ENCODE results near the gene AGAP3.

AGAP3 gene

GRCh38 chr7:151102991-151103390 is 16.7 kb downstream of the AGAP3 start:
- H3K9me3 ChIP-seq (ENCODE audit: severe bottlenecking), result no peaks in the 10 kb centered on the region
- DNase-seq (ENCODE audit: low spot score), result no peak
- no peaks in the 10 kb centered on the region; the same call in 1 of the 2 replicates for H3K36me3 ChIP-seq (ENCODE audit: low read depth)
- H3K27me3 ChIP-seq (ENCODE audit: insufficient read depth, poor library complexity, severe bottlenecking), result no peaks in the 10 kb centered on the region
- no peak overlapping the region for H3K27ac ChIP-seq (ENCODE audit: poor library complexity, severe bottlenecking)
- H3K4me1 ChIP-seq (ENCODE audit: insufficient read depth, poor library complexity, severe bottlenecking), result no peaks in the 10 kb centered on the region
- no peak for ATAC-seq (ENCODE audit: low read depth)
- H3K4me3 ChIP-seq (ENCODE audit: severe bottlenecking), result no peak overlapping the region
- no peak for TF ChIP-seq CTCF (IDR thresholded peaks at IDR 0.05; ENCODE audit: poor library complexity, severe bottlenecking)

GRCh38 chr7:151103973-151104372 is 17.7 kb downstream of the AGAP3 start:
- no peaks in the 10 kb centered on the region; the same call in 1 of the 2 replicates for H3K36me3 ChIP-seq (ENCODE audit: low read depth)
- no peak for DNase-seq (ENCODE audit: low spot score)
- no peaks in the 10 kb centered on the region for H3K9me3 ChIP-seq (ENCODE audit: severe bottlenecking)
- no peak for TF ChIP-seq CTCF (IDR thresholded peaks at IDR 0.05; ENCODE audit: poor library complexity, severe bottlenecking)
- no peak overlapping the region for H3K4me3 ChIP-seq (ENCODE audit: severe bottlenecking)
- no peaks in the 10 kb centered on the region for H3K27me3 ChIP-seq (ENCODE audit: insufficient read depth, poor library complexity, severe bottlenecking)
- H3K27ac ChIP-seq (ENCODE audit: poor library complexity, severe bottlenecking), result no peak overlapping the region
- no peaks in the 10 kb centered on the region for H3K4me1 ChIP-seq (ENCODE audit: insufficient read depth, poor library complexity, severe bottlenecking)
- ATAC-seq (ENCODE audit: low read depth), result no peak

DNA sequence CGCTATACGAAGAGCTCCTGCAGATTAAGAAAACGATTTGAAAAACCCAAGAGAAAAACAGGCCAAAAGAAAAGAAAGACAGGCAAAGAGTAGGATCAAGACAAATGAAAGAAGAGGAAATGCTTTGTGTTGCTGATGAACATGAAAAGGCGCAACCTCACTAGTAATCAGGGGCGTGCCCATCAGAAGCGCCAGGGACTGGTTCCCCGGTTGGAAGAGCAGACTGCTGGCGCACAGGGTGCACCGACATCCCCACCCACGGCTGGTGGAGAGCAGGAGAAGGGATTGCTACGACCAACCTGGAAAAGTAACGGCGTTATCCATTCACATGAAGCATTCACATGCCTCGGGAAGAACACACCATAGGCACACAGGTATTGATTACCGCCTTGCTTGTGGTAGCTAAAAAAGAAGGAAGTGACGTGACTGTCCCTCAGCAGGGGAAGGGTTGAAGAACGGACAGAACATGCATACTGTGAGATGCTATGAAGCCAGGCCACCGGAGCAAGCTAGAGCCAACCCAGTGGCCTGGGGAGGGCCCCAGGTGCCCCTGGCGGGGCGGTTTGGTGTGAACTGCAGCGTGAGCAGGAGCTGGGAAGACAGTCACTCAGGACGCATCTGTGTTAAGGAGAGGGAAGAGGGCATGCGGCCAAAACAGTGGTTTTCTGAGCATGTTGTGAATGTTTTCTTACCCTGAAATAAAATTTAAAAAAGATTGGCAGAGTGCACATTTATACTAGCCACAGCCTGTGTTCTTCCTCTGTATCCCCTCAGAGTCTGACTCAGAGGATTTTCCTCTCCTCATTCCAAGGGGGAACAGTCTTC is 18.3 kb downstream of the AGAP3 start:
- no peak overlapping the region for H3K4me3 ChIP-seq (ENCODE audit: severe bottlenecking)
- TF ChIP-seq CTCF (IDR thresholded peaks at IDR 0.05; ENCODE audit: poor library complexity, severe bottlenecking), result no peak
- DNase-seq (ENCODE audit: low spot score), result no peak
- H3K9me3 ChIP-seq (ENCODE audit: severe bottlenecking), result no peaks in the 10 kb centered on the region
- no peaks in the 10 kb centered on the region for H3K27me3 ChIP-seq (ENCODE audit: insufficient read depth, poor library complexity, severe bottlenecking)
- H3K4me1 ChIP-seq (ENCODE audit: insufficient read depth, poor library complexity, severe bottlenecking), result no peaks in the 10 kb centered on the region
- H3K36me3 ChIP-seq (ENCODE audit: low read depth), result no peaks in the 10 kb centered on the region; the same call in 1 of the 2 replicates
- no peak for ATAC-seq (ENCODE audit: low read depth)
- H3K27ac ChIP-seq (ENCODE audit: poor library complexity, severe bottlenecking), result no peak overlapping the region

- Histone ChIP-seq H3K36me3 (ENCODE audit: low read depth) (no peaks in the 10 kb centered on the region; the same call in 1 of the 2 replicates), H3K27ac (ENCODE audit: poor library complexity, severe bottlenecking) (no peak overlapping the region), H3K9me3 (ENCODE audit: severe bottlenecking) (no peaks in the 10 kb centered on the region), H3K4me1 (ENCODE audit: insufficient read depth, poor library complexity, severe bottlenecking) (peaks cover under 1% of the 10 kb centered on the region), H3K4me3 (ENCODE audit: severe bottlenecking) (no peak overlapping the region), H3K27me3 (ENCODE audit: insufficient read depth, poor library complexity, severe bottlenecking) (no peaks in the 10 kb centered on the region)
- DNase-seq (ENCODE audit: low spot score) (no peak), ATAC-seq (ENCODE audit: low read depth) (no peak)
- no peak for TF ChIP-seq CTCF (IDR thresholded peaks at IDR 0.05; ENCODE audit: poor library complexity, severe bottlenecking)
Observed at GRCh38 chr7:151107882-151108281, 21.6 kb downstream of the AGAP3 start.

All from RWPE2 (cell line).